Esophagus squamous epithelium (tissue), 5 donors: Measurements from ENCODE around the gene KCNK18. TPM values are rescaled to one million over a fixed set of nuclear protein-coding genes. Genes with fewer than 3 reads are reported as not detected.
A peak's percentile ranks its signal among the peaks of the same experiment; 100 is the strongest.
"Not testable (repeated sequence)": the region's sequence is repeated elsewhere in the genome, so short reads cannot be mapped to it uniquely, and the experiment has no call there.

Experiments
- DNase-seq: peaks from one replicate; lab custom pipeline; 2025; lab: John Stamatoyannopoulos, UW
- H3K27ac ChIP-seq, 4 donors: fragments of 200-600 bp; sonication (generic); one replicate each; pipeline ENCODE4 v1.5.1; 2016 to 2019; ENCODE audit warnings: mild to moderate bottlenecking in 1 of 4
- H3K27me3 ChIP-seq, 4 donors: fragments of 200-600 bp; sonication (generic); 1 replicate in 3 of 4; 2 replicates in 1 of 4; pipeline versions ENCODE4 v1.5.1 to v1.6.0; 2017 to 2021; ENCODE audit warnings: antibody characterized with exemption in 1 of 4
- H3K36me3 ChIP-seq, 3 donors: fragments of 200-600 bp; sonication (generic); one replicate each; pipeline ENCODE4 v1.5.1; 2016 to 2019
- H3K4me1 ChIP-seq, 3 donors: fragments of 200-600 bp; sonication (generic); one replicate each; pipeline ENCODE4 v1.5.1; 2017 to 2019
- H3K4me3 ChIP-seq, 4 donors: fragments of 200-600 bp; sonication (generic); 1 replicate in 3 of 4; 2 replicates in 1 of 4; pipeline ENCODE4 v1.5.1; 2016 to 2019; ENCODE audit warnings: mild to moderate bottlenecking in 2 of 4, moderate library complexity in 1 of 4
- H3K9me3 ChIP-seq, 3 donors: fragments of 200-600 bp; sonication (generic); one replicate each; pipeline ENCODE4 v1.5.1; 2016 to 2019
- POLR2A ChIP-seq, 4 donors: fragments of 450-650 bp; IDR thresholded peaks; one replicate each; pipeline ENCODE4 v1.6.1; 2017; ENCODE audit warnings: antibody characterized with exemption in 4 of 4, mild to moderate bottlenecking in 4 of 4, moderate library complexity in 3 of 4
- WGBS, 2 donors: methylation state at CpG; one replicate each; pipeline ENCODE4 v1.1.5; 2018; 5-methylcytosine and 5-hydroxymethylcytosine counted together
- intact Hi-C: fragments of 100-400 bp; cut with DNase I; formaldehyde crosslinking; loops from one replicate; pipeline ENCODE4 v1.15.0; 2022
- total RNA-seq, 4 donors: library from RNA; depleted of rRNA; stranded (reverse); fragments of >200 nt; gene quantifications; one replicate each; pipeline ENCODE4 v1.1.0, GENCODE V29; 2016
- TF ChIP-seq, protein P1 (sequence below), 6 experiments: fragments of 450-650 bp in 4 of 6; fragments of 200-600 bp in 2 of 6; sonication (generic) in 2 of 6; IDR thresholded peaks; one replicate each; pipeline ENCODE4 v1.5.1; 2016 to 2019; ENCODE audit warnings: antibody characterized with exemption in 6 of 6, mild to moderate bottlenecking in 4 of 6, moderate library complexity in 4 of 6
- donor health status: DM: yes; HTN: yes; CAD: no.

The KCNK18 gene
- total RNA-seq, 4 donors from 2014 or later: not detected

DNA sequence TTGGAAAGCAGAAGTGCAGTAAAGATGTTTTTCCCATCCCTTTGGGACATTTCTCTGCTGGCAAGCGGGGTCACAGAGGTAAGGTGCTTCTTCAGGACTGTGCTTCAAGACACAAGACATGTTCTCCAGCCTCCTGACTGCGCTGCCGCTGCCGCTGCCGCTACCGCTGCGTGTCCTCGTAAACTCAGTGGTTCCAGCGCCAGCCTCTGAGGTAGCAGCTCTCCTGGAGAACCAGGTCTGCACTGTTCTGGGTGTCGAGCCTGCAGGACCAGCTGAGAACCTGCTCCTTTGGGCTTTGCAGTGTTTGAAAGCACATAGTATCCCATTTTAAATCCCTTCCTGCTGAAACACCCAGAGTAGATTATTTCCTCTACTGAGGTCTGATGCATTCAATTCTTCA lies 13.0 kb upstream of the KCNK18 start:
- Histone ChIP-seq H3K9me3 (no peaks in the 10 kb centered on the region), H3K27ac (no peak overlapping the region), H3K4me3 (no peak overlapping the region), H3K27me3 (peaks cover 0 to 44% (median 0%) of the 10 kb centered on the region in 4 donors), H3K36me3 (no peaks in the 10 kb centered on the region), H3K4me1 (no peaks in the 10 kb centered on the region)
- intact Hi-C loops: no loop called here
- no peak for DNase-seq
- TF ChIP-seq POLR2A (IDR thresholded peaks at IDR 0.05): no peak
- TF ChIP-seq, protein P1, sequence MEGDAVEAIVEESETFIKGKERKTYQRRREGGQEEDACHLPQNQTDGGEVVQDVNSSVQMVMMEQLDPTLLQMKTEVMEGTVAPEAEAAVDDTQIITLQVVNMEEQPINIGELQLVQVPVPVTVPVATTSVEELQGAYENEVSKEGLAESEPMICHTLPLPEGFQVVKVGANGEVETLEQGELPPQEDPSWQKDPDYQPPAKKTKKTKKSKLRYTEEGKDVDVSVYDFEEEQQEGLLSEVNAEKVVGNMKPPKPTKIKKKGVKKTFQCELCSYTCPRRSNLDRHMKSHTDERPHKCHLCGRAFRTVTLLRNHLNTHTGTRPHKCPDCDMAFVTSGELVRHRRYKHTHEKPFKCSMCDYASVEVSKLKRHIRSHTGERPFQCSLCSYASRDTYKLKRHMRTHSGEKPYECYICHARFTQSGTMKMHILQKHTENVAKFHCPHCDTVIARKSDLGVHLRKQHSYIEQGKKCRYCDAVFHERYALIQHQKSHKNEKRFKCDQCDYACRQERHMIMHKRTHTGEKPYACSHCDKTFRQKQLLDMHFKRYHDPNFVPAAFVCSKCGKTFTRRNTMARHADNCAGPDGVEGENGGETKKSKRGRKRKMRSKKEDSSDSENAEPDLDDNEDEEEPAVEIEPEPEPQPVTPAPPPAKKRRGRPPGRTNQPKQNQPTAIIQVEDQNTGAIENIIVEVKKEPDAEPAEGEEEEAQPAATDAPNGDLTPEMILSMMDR (IDR thresholded peaks at IDR 0.05): no peak
- WGBS, 2 donors: 81 to 89% methylated on average over 4 to 10 of the region's 10 CpGs

DNA sequence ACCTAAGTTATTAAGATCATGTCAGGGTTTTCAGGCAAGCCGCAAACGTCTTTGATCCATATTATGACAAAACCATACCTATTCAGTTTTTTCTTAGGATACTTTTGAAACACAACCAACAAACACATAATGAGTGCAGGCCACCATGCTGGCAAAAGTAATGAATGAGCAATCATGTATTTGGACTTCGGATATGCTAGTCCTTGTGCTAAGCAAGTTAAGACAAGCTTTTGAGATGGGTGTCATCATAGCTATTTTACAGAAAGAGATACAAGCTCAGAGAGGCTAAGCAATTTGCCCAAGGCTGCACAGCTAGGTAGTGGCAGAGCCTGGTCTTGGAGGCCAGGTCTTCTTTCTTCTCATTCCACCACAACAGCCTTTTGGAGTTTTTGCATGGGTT lies 12.5 kb upstream of the KCNK18 start:
- no peak overlapping the region for H3K4me3 ChIP-seq
- no peak for DNase-seq
- no peaks in the 10 kb centered on the region for H3K36me3 ChIP-seq
- TF ChIP-seq POLR2A (IDR thresholded peaks at IDR 0.05): no peak
- TF ChIP-seq, protein P1 (IDR thresholded peaks at IDR 0.05): no peak
- no peaks in the 10 kb centered on the region for H3K4me1 ChIP-seq
- no peaks in the 10 kb centered on the region for H3K9me3 ChIP-seq
- intact Hi-C loops: no loop called here
- 45 to 47% methylated on average over 3 of the region's 3 CpGs for WGBS, 2 donors
- H3K27ac ChIP-seq: no peak overlapping the region
- H3K27me3 ChIP-seq: peaks cover 0 to 39% (median 0%) of the 10 kb centered on the region in 4 donors

DNA sequence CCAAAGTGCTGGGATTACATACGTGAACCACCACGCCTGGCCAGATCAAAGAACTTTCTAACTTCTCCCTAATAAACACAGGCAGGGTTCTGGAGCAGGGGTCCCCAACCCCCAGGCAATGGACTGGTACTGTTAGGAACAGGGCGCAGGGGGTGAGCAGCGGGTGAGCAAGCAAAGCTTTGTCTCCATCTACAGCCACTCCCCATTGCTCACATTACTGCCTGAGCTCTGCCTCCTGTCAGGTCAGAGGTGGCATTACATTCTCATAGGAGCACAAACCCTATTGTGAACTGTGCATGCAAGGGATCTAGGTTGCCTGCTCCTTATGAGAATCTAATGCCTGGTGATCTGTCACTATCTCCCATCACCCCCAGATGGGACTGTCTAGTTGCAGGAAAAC lies 11.5 kb upstream of the KCNK18 start:
- H3K9me3 ChIP-seq, H3K4me1 ChIP-seq, H3K36me3 ChIP-seq, H3K27ac ChIP-seq, DNase-seq, intact Hi-C loops, H3K4me3 ChIP-seq: not testable (repeated sequence)
- peaks cover 0 to 30% (median 0%) of the 10 kb centered on the region in 4 donors for H3K27me3 ChIP-seq
- TF ChIP-seq, protein P1 (IDR thresholded peaks at IDR 0.05): peak in 1 of 6 experiments; percentile 20
- 95% methylated on average over 3 of the region's 4 CpGs; no CpG with 5 or more reads in 1 of the 2 donors for WGBS, 2 donors

DNA sequence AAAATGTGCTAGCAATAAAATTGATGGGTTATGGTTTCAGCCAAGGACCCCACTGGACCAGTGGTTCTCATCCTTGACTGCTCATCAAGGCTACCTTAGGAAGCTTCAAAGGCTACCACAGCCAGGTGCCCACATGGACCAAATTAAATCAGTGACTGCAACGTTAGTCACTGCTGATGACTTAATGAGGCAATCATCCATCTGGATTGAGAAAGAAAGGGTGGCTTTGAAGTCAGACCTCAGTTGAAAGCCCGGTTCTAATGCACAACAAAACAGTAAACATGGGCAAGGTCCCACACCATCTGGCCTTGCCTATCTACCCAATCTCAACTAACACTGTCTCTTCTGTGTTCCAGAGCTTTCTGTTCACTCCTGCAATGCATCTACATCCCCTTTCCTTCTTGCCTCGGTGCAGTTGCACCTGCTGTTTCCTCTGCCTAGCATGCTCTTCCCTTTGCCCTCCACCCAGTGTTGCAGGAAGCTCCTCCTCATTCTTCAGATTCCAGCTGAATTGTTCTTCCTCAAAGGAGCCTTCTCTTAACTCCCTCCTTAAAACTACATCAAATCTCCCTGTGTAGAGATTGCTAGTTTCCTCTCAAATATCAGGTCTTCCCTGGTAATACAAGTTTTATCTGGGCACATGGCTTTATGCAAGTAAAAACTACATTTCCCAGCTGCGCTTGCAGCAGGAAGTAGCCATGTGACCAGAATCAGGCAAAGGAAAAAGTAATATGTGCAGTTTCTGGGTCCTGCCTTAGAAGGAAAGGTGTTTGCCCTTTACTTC lies 10.3 kb upstream of the KCNK18 start:
- intact Hi-C loops: no loop called here
- Histone ChIP-seq H3K4me3 (no peak overlapping the region), H3K9me3 (no peaks in the 10 kb centered on the region), H3K27me3 (peaks cover 0 to 22% (median 0%) of the 10 kb centered on the region in 4 donors), H3K36me3 (no peaks in the 10 kb centered on the region), H3K27ac (no peak overlapping the region), H3K4me1 (no peaks in the 10 kb centered on the region)
- WGBS, 2 donors: 34 to 51% methylated on average over 4 of the region's 4 CpGs
- TF ChIP-seq, protein P1 (IDR thresholded peaks at IDR 0.05): no peak
- no peak for DNase-seq

DNA sequence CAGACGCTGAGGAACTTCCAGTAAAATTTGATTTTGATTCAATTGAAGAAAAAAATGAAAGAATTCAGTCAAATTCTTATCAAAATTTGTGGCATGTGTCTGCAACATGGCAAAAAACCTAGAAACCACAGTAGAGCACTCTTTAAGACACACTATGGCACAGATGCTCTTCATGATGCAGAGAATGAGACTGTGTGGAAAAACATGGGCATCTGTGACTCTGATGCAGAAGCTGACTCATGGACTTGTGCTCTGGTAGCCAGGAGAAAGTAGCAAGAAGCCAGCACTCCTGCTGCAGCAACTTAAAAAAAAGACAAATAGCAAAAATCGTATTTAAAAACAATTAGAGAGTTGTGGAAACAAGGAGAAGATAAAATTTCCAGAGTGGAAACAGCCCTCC lies 8.9 kb upstream of the KCNK18 start:
- no peak for DNase-seq
- Histone ChIP-seq H3K4me3 (no peak overlapping the region), H3K27ac (no peak overlapping the region), H3K9me3 (no peaks in the 10 kb centered on the region), H3K27me3 (peaks cover 0 to 13% (median 0%) of the 10 kb centered on the region in 4 donors), H3K36me3 (no peaks in the 10 kb centered on the region), H3K4me1 (no peaks in the 10 kb centered on the region)
- intact Hi-C loops: no loop called here
- TF ChIP-seq POLR2A (IDR thresholded peaks at IDR 0.05): no peak
- TF ChIP-seq, protein P1 (IDR thresholded peaks at IDR 0.05): no peak
- 73 to 83% methylated on average over 2 of the region's 2 CpGs for WGBS, 2 donors
